Memory B cell (primary cell): ENCODE results near the gene SPECC1.

Source experiments
- ATAC-seq: fragments of 150-1000 bp; cut with Tn5 transposase; 2 replicates; pipeline ENCODE4 v1.10.0; 2021; ENCODE audit warnings: low read depth, mild to moderate bottlenecking, moderate library complexity
- DNase-seq, 2 donors: peaks; one replicate each; pipeline ENCODE4 v3.0.0; 2022; ENCODE audit warnings: low spot score in 2 of 2
- H3K27ac Mint-ChIP-seq: one replicate; pipeline ENCODE4 v1.8.0; 2022; ENCODE audit warnings: mild to moderate bottlenecking, moderate library complexity, mixed read lengths
- H3K27me3 Mint-ChIP-seq: one replicate; pipeline ENCODE4 v1.8.0; 2022; ENCODE audit warnings: mixed read lengths
- H3K36me3 Mint-ChIP-seq: one replicate; pipeline ENCODE4 v1.8.0; 2022; ENCODE audit warnings: mild to moderate bottlenecking, mixed read lengths
- H3K4me1 Mint-ChIP-seq: one replicate; pipeline ENCODE4 v1.8.0; 2022; ENCODE audit warnings: mixed read lengths
- H3K4me3 Mint-ChIP-seq: one replicate; pipeline ENCODE4 v1.8.0; 2022; ENCODE audit warnings: mild to moderate bottlenecking, moderate library complexity, mixed read lengths
- H3K9me3 Mint-ChIP-seq: one replicate; pipeline ENCODE4 v1.8.0; 2022; ENCODE audit warnings: mixed read lengths

SPECC1 gene

GRCh38 chr17:20270369-20270768, 261.2 kb downstream of the SPECC1 start:
- DNase-seq (no peak), ATAC-seq (no peak)
- Mint-ChIP-seq H3K4me3 (no peak overlapping the region), H3K27ac (no peak overlapping the region), H3K27me3 (no peaks in the 10 kb centered on the region), H3K9me3 (no peaks in the 10 kb centered on the region), H3K36me3 (no peaks in the 10 kb centered on the region), H3K4me1 (peaks cover 7% of the 10 kb centered on the region)

GRCh38 chr17:20271011-20271610, 262.0 kb downstream of the SPECC1 start:
- no peak overlapping the region for H3K27ac Mint-ChIP-seq
- H3K36me3 Mint-ChIP-seq, result no peaks in the 10 kb centered on the region
- H3K27me3 Mint-ChIP-seq, result no peaks in the 10 kb centered on the region
- peaks cover 7% of the 10 kb centered on the region for H3K4me1 Mint-ChIP-seq
- no peak for DNase-seq
- ATAC-seq, result no peak
- H3K9me3 Mint-ChIP-seq, result no peaks in the 10 kb centered on the region
- H3K4me3 Mint-ChIP-seq, result no peak overlapping the region

DNA sequence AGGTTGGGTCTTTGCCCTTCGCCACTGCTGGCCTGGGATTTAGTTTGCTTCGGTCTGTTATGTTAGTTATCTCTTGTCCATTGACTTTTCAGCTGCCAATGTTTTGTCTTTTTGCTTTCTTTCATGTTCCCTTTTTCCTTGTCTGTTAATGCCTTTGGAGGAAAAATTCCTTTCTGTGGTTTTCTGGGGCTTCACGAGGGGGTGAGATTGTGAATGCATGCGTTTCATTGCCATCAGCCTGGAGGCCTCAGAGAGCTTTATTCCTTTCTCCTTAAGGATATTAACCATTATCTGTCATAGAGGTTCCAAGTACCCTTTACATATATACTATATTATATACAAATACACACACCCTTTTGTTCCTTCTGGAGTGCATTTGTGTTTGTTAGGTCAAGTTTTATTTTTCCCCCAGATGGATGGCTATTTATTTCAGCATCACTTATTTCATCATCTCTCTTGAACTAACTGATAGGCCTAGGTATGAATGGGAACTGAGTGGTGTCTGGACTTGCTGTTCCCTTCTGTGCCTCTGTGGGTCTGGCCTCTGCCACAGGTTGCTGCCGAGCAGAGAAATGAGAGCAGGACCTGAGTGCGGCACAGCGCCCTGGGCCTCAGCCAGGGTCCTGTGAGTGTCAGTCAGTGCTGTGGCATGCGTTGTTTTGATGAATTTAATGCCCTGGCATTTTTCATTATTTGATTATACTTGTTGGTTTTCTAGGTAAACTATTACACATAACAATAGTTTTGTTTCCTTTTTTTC, 264.8 kb downstream of the SPECC1 start:
- H3K27ac Mint-ChIP-seq, result no peak overlapping the region
- DNase-seq (no peak), ATAC-seq (no peak)
- H3K27me3 Mint-ChIP-seq, result no peaks in the 10 kb centered on the region
- H3K36me3 Mint-ChIP-seq, result peaks cover 3% of the 10 kb centered on the region
- no peaks in the 10 kb centered on the region for H3K9me3 Mint-ChIP-seq
- peaks cover 7% of the 10 kb centered on the region for H3K4me1 Mint-ChIP-seq
- no peak overlapping the region for H3K4me3 Mint-ChIP-seq

DNA sequence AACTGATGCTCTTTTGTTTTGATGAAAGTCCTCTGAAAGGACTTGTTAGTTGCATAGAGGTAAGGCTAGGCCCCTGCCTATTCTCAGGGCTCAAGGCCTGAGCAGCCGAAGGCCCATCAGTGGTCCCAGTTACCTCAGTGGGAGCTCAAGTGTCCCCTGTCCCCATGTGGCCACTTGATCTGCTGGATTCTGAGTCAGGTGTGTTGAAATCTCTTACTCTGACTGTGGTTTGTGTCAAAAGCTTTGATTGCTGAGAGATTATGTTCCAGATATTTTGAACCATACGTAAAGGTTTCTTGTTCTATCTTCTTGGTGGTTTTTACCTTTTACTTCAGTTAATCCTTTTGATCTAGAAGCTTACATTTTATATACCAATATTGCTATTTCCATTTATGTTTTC, 266.5 kb downstream of the SPECC1 start:
- Mint-ChIP-seq H3K9me3 (no peaks in the 10 kb centered on the region), H3K27ac (no peak overlapping the region), H3K27me3 (no peaks in the 10 kb centered on the region), H3K36me3 (peaks cover 3% of the 10 kb centered on the region), H3K4me1 (peaks cover 7% of the 10 kb centered on the region), H3K4me3 (no peak overlapping the region)
- ATAC-seq, result no peak
- no peak for DNase-seq

DNA sequence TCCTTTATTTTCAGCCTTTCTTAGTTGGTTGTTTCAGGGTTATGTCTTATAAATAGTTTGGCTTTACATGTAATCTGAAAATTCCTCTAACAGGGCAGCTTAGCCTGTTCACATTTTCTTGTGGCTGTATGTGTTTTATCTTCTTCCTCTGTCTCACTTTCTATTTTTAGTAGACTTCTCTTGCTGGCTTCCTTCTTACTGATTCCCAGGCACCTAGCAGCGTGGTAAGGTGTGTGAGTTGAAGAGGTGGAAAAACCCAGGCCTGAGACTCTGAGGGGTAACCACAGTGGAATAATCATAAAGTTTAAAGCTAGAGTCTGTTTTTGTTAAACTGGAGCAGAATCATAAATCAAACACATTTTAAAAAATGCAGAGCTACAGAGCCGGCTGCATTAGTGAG, 267.3 kb downstream of the SPECC1 start:
- Mint-ChIP-seq H3K4me3 (no peak overlapping the region), H3K36me3 (peaks cover 3% of the 10 kb centered on the region), H3K27ac (no peak overlapping the region), H3K9me3 (no peaks in the 10 kb centered on the region), H3K4me1 (peaks cover 3% of the 10 kb centered on the region), H3K27me3 (no peaks in the 10 kb centered on the region)
- DNase-seq (no peak), ATAC-seq (no peak)

- H3K27ac Mint-ChIP-seq, result no peak overlapping the region
- no peaks in the 10 kb centered on the region for H3K4me1 Mint-ChIP-seq
- no peaks in the 10 kb centered on the region for H3K9me3 Mint-ChIP-seq
- ATAC-seq (no peak), DNase-seq (no peak)
- H3K36me3 Mint-ChIP-seq, result peaks cover 5% of the 10 kb centered on the region
- no peak overlapping the region for H3K4me3 Mint-ChIP-seq
- no peaks in the 10 kb centered on the region for H3K27me3 Mint-ChIP-seq
Observed at GRCh38 chr17:20278805-20279204, 269.6 kb downstream of the SPECC1 start.

DNA sequence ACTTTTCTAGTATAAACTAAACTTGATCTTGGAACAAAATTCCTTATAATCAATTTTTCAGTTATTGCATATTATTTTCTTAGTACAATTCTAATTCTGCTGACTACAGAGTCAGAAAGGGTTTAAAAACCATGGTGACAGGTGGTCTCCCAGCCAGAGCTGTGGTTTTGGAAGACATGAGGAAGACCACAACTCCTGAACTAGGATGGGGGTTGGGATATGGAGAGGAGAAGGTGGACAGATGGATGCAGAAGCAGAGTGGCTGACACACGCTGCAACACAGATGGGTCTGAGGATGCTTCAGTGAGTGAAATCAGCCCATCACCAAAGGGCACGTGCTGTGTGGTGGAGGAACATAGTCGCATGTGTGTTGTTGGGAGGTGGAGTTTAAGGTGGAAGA, 270.5 kb downstream of the SPECC1 start:
- Mint-ChIP-seq H3K27ac (no peak overlapping the region), H3K4me3 (no peak overlapping the region), H3K36me3 (peaks cover 5% of the 10 kb centered on the region), H3K27me3 (no peaks in the 10 kb centered on the region), H3K9me3 (no peaks in the 10 kb centered on the region), H3K4me1 (no peaks in the 10 kb centered on the region)
- ATAC-seq, result no peak
- DNase-seq, result no peak

GRCh38 chr17:20280051-20280450, 270.9 kb downstream of the SPECC1 start:
- ATAC-seq, result no peak
- Mint-ChIP-seq H3K4me3 (no peak overlapping the region), H3K27ac (no peak overlapping the region), H3K4me1 (no peaks in the 10 kb centered on the region), H3K9me3 (no peaks in the 10 kb centered on the region), H3K36me3 (peaks cover 5% of the 10 kb centered on the region), H3K27me3 (no peaks in the 10 kb centered on the region)
- no peak for DNase-seq

- no peaks in the 10 kb centered on the region for H3K4me1 Mint-ChIP-seq
- no peak overlapping the region for H3K27ac Mint-ChIP-seq
- H3K9me3 Mint-ChIP-seq, result no peaks in the 10 kb centered on the region
Observed at GRCh38 chr17:20280851-20281250, 271.7 kb downstream of the SPECC1 start.

GRCh38 chr17:20281860-20282259, 272.7 kb downstream of the SPECC1 start:
- Mint-ChIP-seq H3K9me3 (no peaks in the 10 kb centered on the region), H3K4me3 (no peak overlapping the region), H3K27ac (no peak overlapping the region), H3K36me3 (peaks cover 5% of the 10 kb centered on the region), H3K4me1 (no peaks in the 10 kb centered on the region), H3K27me3 (no peaks in the 10 kb centered on the region)
- ATAC-seq, result no peak
- no peak for DNase-seq

More at GRCh38 chr17:20280851-20281250, 271.7 kb downstream of the SPECC1 start:
- no peak for ATAC-seq
- Mint-ChIP-seq H3K27me3 (no peaks in the 10 kb centered on the region), H3K36me3 (peaks cover 5% of the 10 kb centered on the region), H3K4me3 (no peak overlapping the region)
- no peak for DNase-seq

- Mint-ChIP-seq H3K27me3 (no peaks in the 10 kb centered on the region), H3K4me3 (no peak overlapping the region), H3K27ac (no peak overlapping the region), H3K4me1 (no peaks in the 10 kb centered on the region), H3K9me3 (no peaks in the 10 kb centered on the region), H3K36me3 (peaks cover 5% of the 10 kb centered on the region)
- ATAC-seq (no peak), DNase-seq (no peak)
Observed at GRCh38 chr17:20282526-20283308, 273.6 kb downstream of the SPECC1 start.

- Mint-ChIP-seq H3K4me1 (no peaks in the 10 kb centered on the region), H3K4me3 (no peak overlapping the region), H3K36me3 (peaks cover 6% of the 10 kb centered on the region), H3K9me3 (peaks cover 1% of the 10 kb centered on the region), H3K27ac (no peak overlapping the region), H3K27me3 (no peaks in the 10 kb centered on the region)
- no peak for ATAC-seq
- no peak for DNase-seq
Observed at GRCh38 chr17:20284022-20284421, 274.9 kb downstream of the SPECC1 start.

GRCh38 chr17:20284570-20285295, 275.6 kb downstream of the SPECC1 start:
- Mint-ChIP-seq H3K27me3 (no peaks in the 10 kb centered on the region), H3K36me3 (peaks cover 6% of the 10 kb centered on the region), H3K4me1 (no peaks in the 10 kb centered on the region), H3K4me3 (no peak overlapping the region), H3K9me3 (peaks cover 1% of the 10 kb centered on the region), H3K27ac (no peak overlapping the region)
- ATAC-seq, result no peak
- DNase-seq, result no peak

GRCh38 chr17:20289984-20290383, 280.8 kb downstream of the SPECC1 start:
- ATAC-seq (no peak), DNase-seq (no peak)
- H3K9me3 Mint-ChIP-seq, result peaks cover 1% of the 10 kb centered on the region
- H3K27me3 Mint-ChIP-seq, result no peaks in the 10 kb centered on the region
- peaks cover 4% of the 10 kb centered on the region for H3K36me3 Mint-ChIP-seq
- H3K4me1 Mint-ChIP-seq, result no peaks in the 10 kb centered on the region
- no peak overlapping the region for H3K4me3 Mint-ChIP-seq
- no peak overlapping the region for H3K27ac Mint-ChIP-seq
